Measurements from ENCODE around the gene AHSP.

- no peak for TF ChIP-seq CTCF (IDR thresholded peaks at IDR 0.05)
- no peak for TF ChIP-seq POLR2A (IDR thresholded peaks at IDR 0.05)
Measured at GRCh38 chr16:31487071-31487719, 40.5 kb upstream of the AHSP start.

Data from thyroid gland (tissue), 4 donors.